GM18499 (cell line): ENCODE measurements around the gene LHX5.
"Not testable (repeated sequence)": the region's sequence is repeated elsewhere in the genome, so short reads cannot be mapped to it uniquely, and the experiment has no call there.

Experiments
- ATAC-seq: cut with Tn5 transposase; IDR thresholded peaks from one replicate; pipeline ENCODE4 v1.9.1; 2021; ENCODE audit warnings: moderate number of reproducible peaks; ENCODE audit not compliant: insufficient read depth, unreplicated experiment

LHX5 gene

GRCh38 chr12:113471619-113472171 is at the start of gene LHX5:
TSS of gene LHX5 (minus strand) at chr12:113471871. CDS start at chr12:113471498, 373 bp downstream.
- ATAC-seq = no peak

- ATAC-seq = no peak
Measured at GRCh38 chr12:113519464-113520307, 48.0 kb upstream of the LHX5 start.

- no peak for ATAC-seq
Measured at GRCh38 chr12:113515082-113515856, 43.6 kb upstream of the LHX5 start.

GRCh38 chr12:113514602-113515001 is 42.9 kb upstream of the LHX5 start:
- ATAC-seq = no peak

DNA sequence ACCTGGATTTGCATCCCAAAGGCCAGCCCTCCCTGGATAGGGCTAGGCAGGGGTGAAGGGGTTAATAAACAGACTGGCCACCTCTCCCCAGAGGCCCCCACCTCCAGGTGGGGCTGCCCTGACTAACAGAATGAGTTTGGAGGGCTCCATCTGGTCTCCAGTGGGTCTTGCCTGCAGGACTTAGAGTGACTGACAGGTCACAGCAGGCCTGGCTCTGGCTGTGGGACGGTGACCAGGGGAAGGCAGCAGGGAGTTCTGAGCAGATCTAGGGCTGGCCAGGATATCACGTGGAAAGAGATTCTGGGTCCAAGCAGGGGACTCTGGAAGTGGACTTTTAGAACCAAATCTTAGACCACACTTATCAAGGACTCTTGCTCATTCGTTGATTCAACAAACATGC is 40.9 kb upstream of the LHX5 start:
- ATAC-seq = no peak

DNA sequence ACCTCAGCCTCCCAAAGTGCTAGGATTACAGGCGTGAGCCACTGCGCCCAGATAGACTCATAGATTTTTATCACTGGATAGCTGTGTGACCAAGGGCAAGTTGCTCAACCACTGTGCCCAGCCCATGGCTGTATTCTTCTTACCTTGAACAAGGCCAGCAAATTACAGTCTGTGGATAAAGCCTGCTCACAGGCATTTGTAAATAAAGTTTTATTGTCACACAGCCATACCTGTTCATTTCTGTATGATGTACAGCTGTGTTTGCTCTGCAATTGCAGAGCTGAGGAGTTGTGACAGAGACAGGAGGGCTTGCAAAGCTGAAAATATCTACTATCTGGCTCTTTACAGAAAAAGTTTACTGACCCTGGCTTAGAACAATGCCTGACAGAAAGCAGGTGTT is 35.2 kb upstream of the LHX5 start:
- ATAC-seq = no peak

GRCh38 chr12:113505941-113506340 is 34.3 kb upstream of the LHX5 start:
- no peak for ATAC-seq

DNA sequence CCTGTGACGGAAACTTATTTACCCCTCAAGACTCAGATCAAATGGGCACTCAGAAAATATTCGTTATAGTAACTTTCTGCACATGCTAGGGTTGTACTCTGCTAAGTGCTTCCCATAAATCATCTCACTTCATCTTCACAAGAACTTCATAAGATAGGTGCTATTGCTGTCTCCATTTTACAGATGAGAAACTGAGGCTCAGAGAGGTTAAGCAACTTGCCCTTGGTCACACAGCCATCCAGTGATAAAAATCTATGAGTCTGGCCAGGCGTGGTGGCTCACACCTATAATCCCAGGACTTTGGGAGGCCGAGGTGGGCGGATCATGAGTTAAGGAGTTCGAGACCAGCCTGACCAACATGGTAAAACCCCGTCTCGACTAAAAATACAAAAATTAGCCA is 33.2 kb upstream of the LHX5 start:
- no peak for ATAC-seq

DNA sequence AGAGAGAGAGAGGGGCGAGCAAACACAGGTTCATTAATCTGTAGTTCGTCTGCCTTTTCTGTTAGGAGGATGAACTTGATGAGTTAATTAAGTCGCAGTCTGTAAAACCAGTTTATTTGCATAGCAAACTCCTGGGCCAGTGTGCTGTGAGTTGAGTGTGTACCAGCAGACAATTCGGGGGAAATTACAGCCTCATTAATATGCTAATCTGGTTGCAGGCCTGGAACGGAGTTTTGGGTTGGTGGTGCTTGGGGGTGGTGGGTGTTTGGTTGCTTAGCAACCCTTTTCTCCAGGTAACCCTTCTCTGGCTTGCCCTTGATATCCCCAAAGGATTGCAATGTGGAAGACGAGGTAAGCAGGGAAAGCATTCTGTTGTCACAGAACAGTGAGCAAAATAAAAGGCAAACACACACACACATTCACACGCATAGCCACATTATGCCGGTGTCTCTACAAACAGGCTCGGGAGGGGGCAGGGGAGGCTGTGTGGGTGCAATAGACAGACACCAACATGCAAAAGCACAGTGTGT is 29.2 kb upstream of the LHX5 start:
- ATAC-seq = no peak

DNA sequence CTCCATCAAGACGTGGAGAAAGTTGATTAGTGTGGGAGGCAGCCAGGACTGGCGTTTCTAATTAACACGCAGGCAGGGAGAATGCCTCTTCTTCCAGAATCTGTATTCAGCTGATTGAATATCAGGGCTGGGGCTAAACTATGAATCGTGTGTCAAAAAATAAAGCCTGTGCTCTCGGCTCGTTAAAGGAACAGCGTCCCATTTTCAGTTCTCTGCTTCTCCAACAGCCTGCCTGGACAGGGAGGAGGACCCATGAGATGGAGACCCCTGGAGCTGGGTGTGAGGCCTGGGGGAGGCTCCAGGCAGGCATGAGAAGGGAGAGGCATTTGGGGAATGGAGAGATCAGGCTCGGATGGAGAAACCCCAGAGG is 28.6 kb upstream of the LHX5 start:
- ATAC-seq = no peak

DNA sequence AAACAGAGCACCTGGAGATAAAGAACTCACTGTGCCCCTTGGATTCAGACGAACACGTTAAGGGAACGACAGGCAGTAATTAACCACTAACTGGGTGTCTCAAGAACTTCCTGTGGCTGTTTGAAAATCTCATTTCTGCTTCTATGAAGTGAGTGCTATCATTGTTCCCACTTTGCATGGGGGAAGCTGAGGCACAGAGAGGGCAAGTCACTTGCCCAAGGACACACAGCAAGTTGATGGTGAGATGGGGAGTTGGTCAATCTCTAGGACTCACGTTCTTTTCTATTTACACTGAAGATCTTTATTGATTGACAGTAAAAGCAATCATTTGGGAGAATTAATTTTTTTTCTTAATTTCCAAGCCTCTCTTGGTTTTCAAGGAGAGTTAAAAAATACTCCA is 26.8 kb upstream of the LHX5 start:
- no peak for ATAC-seq

- no peak for ATAC-seq
Measured at GRCh38 chr12:113497693-113498092, 26.0 kb upstream of the LHX5 start.

DNA sequence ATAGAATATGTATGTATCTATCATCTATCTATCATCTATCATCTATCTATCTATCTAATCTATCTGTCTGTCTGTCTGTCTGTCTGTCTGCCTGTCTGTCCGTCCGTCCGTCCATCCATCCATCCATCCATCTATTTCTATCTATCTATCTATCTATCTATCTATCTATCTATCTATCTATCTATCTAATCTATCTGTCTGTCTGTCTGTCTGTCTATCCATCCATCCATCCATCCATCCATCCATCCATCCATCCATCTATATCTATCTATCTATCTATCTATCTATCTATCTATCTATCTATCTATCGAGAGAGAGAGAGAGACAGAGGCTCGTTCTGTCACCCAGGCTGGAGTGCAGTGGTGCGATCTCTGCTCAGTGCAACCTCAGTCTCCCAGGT is 24.3 kb upstream of the LHX5 start:
- not testable (repeated sequence) for ATAC-seq

GRCh38 chr12:113488322-113488721 is 16.7 kb upstream of the LHX5 start:
- ATAC-seq = no peak

DNA sequence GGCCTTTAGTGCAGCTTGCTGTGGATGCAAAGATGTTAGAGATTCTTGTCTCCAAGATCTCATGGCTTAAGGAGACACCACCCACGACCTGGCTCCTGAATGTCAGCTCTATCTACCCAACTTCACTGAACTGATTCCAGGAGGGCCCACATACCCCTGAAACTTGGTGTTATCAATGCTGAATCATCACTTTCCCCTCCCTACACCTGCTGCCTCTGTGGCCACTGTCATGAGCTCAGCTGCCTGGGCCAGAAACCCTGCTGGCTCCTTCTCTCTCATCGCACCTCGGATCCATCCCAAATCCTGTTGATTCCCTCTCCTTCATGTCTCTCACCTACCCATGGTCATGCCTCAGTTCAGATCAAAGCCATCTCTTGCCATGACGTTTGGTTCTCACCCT is 15.1 kb upstream of the LHX5 start:
- ATAC-seq = no peak

- no peak for ATAC-seq
Measured at GRCh38 chr12:113485330-113485729, 13.7 kb upstream of the LHX5 start.

- no peak for ATAC-seq
Measured at GRCh38 chr12:113482334-113482733, 10.7 kb upstream of the LHX5 start.

DNA sequence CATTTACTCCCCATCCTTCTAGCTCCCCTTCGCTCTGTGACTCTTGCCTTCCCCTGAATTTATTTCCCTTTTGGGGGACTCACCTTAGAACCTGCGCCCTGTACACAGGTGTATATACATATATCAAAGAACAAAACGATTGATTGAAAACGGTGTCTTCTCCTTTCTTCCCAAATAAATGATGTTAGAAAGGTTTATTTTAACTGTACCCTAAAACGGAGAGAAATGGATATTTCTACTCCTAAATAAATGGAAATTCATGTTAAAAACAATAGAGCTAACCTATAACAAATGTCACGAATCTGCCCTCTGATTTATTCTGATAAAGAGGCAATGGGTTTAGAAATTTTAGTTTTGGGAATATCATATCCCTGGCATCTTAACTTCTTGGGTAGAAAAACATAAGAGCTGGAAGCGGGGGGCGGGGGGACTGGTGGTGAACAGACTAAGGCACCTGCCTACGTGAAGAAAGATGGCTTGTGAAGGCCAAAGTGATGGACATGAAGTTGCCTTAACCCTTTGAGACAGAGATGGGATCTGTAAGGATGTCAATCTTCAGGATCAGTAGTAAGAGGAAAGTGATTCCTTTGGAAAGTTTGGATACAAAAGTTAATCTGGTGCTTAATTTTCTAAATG is 8.8 kb upstream of the LHX5 start:
- no peak for ATAC-seq

- no peak for ATAC-seq
Measured at GRCh38 chr12:113479590-113480335, 8.1 kb upstream of the LHX5 start.

DNA sequence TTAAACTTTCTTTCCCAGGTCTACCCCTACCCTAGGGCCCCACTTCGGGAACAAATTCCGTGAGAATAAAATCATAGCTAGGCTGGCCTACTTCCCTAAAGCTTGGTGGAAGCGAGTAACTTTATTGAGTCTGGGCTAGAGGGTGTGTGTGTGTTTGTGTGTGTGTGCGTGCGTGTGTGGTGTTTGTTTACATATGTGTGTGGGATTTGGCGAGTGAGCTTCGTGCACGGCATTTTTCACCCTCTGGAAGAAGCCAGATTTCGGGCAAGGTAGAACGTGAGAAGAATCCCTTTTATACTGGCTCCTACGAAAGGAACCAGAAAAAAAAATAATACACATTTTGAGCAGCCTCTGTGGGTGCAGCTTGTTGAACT is 7.5 kb upstream of the LHX5 start:
- no peak for ATAC-seq
